Measurements from ENCODE around the gene SMAP2. TPM values are rescaled to one million over a fixed set of nuclear protein-coding genes. Genes with fewer than 3 reads are reported as not detected.

Gene SMAP2
- total RNA-seq, 1 donor from 2014 or later, result 20.9 TPM

- Mint-ChIP-seq H3K9me3 (no peaks in the 10 kb centered on the region), H3K36me3 (no peaks in the 10 kb centered on the region), H3K4me1 (ENCODE audit: unreplicated experiment) (no peaks in the 10 kb centered on the region), H3K4me3 (no peak overlapping the region), H3K27me3 (no peaks in the 10 kb centered on the region), H3K27ac (no peak overlapping the region)
- DNase-seq (ENCODE audit: extremely low spot score, unreplicated experiment), result no peak
- TF ChIP-seq CTCF (conservative IDR thresholded peaks at IDR 0.05), result no peak
These were observed 57.9 kb downstream of the SMAP2 start for GRCh38 chr1:40431385-40431784.

DNA sequence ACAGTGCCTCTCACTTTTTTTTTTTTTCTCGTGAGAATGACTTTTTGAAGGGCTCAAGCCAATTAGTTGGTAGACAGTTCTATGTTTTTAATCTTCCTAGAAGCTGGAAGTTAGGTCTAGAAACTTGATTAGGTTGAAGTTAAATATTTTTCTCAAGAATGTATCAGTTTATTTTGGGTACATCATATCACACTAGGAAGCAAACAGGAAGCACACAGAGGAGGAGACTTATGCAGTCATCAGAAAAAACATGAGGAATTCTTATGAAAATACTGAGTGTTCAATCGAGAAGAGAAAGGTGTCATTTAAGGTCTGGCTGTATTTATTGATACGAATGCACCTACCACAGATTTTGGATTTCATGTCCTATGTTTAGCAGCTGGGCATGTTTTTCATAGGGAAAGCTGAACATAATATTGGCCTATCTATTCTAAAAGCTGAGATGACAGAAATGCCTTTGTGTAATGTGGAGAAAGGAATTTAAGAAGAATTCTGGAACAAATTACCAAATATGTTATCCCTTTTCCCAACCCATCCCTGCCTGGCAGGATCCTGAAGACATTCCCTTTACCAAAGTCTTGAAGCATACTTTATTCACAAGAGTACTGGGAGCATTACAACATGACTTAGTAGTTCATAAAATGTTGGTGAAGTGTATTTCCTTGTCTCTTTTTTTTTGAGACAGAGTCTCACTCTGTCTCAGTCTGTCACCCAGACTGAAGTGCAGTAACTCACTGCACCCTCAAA, 59.3 kb downstream of the SMAP2 start:
- DNase-seq (ENCODE audit: extremely low spot score, unreplicated experiment), result no peak
- no peaks in the 10 kb centered on the region for H3K4me1 Mint-ChIP-seq (ENCODE audit: unreplicated experiment)
- H3K9me3 Mint-ChIP-seq, result no peaks in the 10 kb centered on the region
- H3K36me3 Mint-ChIP-seq, result no peaks in the 10 kb centered on the region
- TF ChIP-seq CTCF (conservative IDR thresholded peaks at IDR 0.05), result no peak
- H3K27ac Mint-ChIP-seq, result no peak overlapping the region
- no peak overlapping the region for H3K4me3 Mint-ChIP-seq
- no peaks in the 10 kb centered on the region for H3K27me3 Mint-ChIP-seq

DNA sequence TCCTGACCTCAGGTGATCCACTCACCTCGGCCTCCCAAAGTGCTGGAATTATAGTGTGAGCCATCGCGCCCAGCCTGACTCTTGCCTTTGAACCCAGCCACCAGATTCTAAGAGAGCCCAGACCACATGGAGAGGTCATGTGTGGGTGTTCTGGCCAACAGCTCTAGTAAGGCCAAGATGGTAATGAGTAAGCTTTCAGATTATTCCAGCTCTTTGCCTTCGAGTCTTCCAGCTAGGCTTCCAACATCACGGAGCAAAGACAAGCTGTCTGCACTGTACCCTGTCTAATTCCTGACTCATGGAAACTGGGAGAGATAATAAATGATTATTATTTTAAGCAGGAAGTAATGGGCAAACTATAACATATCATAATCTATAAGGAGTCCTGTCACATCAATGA, 61.9 kb downstream of the SMAP2 start:
- H3K4me3 Mint-ChIP-seq, result no peak overlapping the region
- H3K27ac Mint-ChIP-seq, result no peak overlapping the region
- no peaks in the 10 kb centered on the region for H3K27me3 Mint-ChIP-seq
- no peak for TF ChIP-seq CTCF (conservative IDR thresholded peaks at IDR 0.05)
- no peak for DNase-seq (ENCODE audit: extremely low spot score, unreplicated experiment)
- no peaks in the 10 kb centered on the region for H3K36me3 Mint-ChIP-seq
- H3K9me3 Mint-ChIP-seq, result no peaks in the 10 kb centered on the region
- H3K4me1 Mint-ChIP-seq (ENCODE audit: unreplicated experiment), result no peaks in the 10 kb centered on the region

DNA sequence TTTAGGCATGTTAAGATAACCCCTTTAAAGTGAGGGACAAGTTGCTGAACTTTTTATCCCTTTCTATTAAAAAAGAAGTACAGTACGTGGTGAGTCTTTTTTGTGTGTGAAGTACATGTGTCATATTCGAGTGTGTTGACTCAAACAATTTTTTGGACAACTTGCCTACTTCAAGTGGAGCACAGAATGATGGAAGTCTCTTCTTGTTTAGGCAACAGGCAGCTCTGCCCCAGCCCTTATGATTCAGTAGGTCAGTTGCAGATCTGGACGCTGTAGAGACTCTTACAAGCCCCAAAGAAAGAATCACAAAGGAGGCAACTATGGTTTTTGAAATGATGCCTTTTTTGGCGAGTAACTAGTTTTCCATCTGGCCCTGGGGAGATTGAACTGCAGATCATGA, 62.3 kb downstream of the SMAP2 start:
- DNase-seq (ENCODE audit: extremely low spot score, unreplicated experiment), result no peak
- Mint-ChIP-seq H3K27ac (no peak overlapping the region), H3K36me3 (no peaks in the 10 kb centered on the region), H3K9me3 (no peaks in the 10 kb centered on the region), H3K27me3 (no peaks in the 10 kb centered on the region), H3K4me1 (ENCODE audit: unreplicated experiment) (no peaks in the 10 kb centered on the region), H3K4me3 (no peak overlapping the region)
- no peak for TF ChIP-seq CTCF (conservative IDR thresholded peaks at IDR 0.05)

DNA sequence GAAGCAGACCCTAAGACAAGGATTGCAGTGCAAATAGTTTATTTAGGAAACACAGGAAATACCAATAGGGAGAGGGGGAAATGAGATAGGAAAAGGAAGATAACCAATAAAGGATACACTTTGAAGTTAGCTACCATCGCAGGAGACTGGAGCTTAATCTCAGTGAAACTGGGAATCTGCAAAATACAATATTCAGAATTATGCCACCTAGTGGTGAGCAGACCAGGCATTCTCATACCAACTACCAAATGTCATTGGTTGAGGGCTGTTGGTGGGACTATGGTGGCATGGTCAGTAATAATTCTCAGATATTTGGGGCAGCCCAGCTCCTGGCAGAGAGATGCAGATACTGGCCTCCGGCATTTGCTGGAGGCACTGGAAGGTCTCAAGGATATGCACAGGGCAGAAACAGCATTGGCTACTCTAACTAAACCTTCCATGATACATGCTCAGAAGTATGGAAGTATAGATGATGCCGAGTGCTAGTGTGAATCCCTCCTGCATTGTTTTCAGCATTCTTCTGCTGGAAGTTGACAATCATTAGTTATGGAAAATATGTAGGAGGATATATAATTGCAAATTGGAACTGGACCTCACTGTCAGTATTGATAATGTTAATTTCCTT, 65.0 kb downstream of the SMAP2 start:
- Mint-ChIP-seq H3K27ac (no peak overlapping the region), H3K4me3 (no peak overlapping the region), H3K9me3 (no peaks in the 10 kb centered on the region), H3K4me1 (ENCODE audit: unreplicated experiment) (no peaks in the 10 kb centered on the region), H3K27me3 (no peaks in the 10 kb centered on the region), H3K36me3 (no peaks in the 10 kb centered on the region)
- peak; percentile 81 for TF ChIP-seq CTCF (conservative IDR thresholded peaks at IDR 0.05)
- DNase-seq (ENCODE audit: extremely low spot score, unreplicated experiment), result no peak
